Chondrocyte (in vitro differentiated cells): ENCODE results near the gene FAM20C. TPM values are rescaled to one million over a fixed set of nuclear protein-coding genes. Genes with fewer than 3 reads are reported as not detected.
A peak's percentile ranks its signal among the peaks of the same experiment; 100 is the strongest.

Experiments used
- DNase-seq: peaks from one replicate; pipeline ENCODE4 v3.0.0; 2021; ENCODE audit warnings: mixed read lengths, low spot score
- H3K27ac Mint-ChIP-seq: one replicate; pipeline ENCODE4 v1.8.0; 2021; ENCODE audit warnings: mild to moderate bottlenecking, moderate library complexity, mixed read lengths; ENCODE audit not compliant: unreplicated experiment
- H3K27me3 Mint-ChIP-seq: 2 replicates; pipeline ENCODE4 v1.8.0; 2021; ENCODE audit warnings: low read depth, mixed read lengths
- H3K36me3 Mint-ChIP-seq: 2 replicates; pipeline ENCODE4 v1.8.0; 2021; ENCODE audit warnings: low read depth, mixed read lengths
- H3K4me1 Mint-ChIP-seq: 2 replicates; pipeline ENCODE4 v1.8.0; 2021; ENCODE audit warnings: low read depth, mild to moderate bottlenecking, mixed read lengths
- H3K4me3 Mint-ChIP-seq: one replicate; pipeline ENCODE4 v1.8.0; 2021; ENCODE audit warnings: mild to moderate bottlenecking, moderate library complexity, mixed read lengths; ENCODE audit not compliant: unreplicated experiment
- H3K9me3 Mint-ChIP-seq: 2 replicates; pipeline ENCODE4 v1.8.0; 2021; ENCODE audit warnings: low read depth, mixed read lengths
- CTCF ChIP-seq: fragments of 200-600 bp; sonication (generic); IDR thresholded peaks from 2 replicates; pipeline ENCODE4 v1.5.0; 2021; ENCODE audit warnings: antibody characterized with exemption, mild to moderate bottlenecking, moderate library complexity
- total RNA-seq: library from RNA; stranded (reverse); gene quantifications from 3 replicates; pipeline ENCODE4 v1.2.1, GENCODE V29; 2021

The FAM20C gene
- total RNA-seq, 1 donor from 2014 or later, result 34.4 TPM

GRCh38 chr7:270351-270983, 78.1 kb downstream of the FAM20C start:
- H3K27me3 Mint-ChIP-seq, result peaks cover 5% of the 10 kb centered on the region
- peaks cover 6% of the 10 kb centered on the region for H3K9me3 Mint-ChIP-seq
- DNase-seq, result peak; percentile 83

GRCh38 chr7:271266-272107, 79.1 kb downstream of the FAM20C start:
- H3K27ac Mint-ChIP-seq, result no peak overlapping the region
- H3K27me3 Mint-ChIP-seq, result peaks cover 5% of the 10 kb centered on the region
- peaks cover 12% of the 10 kb centered on the region for H3K4me1 Mint-ChIP-seq
- DNase-seq, result peak; percentile 58
- H3K9me3 Mint-ChIP-seq, result peaks cover 6% of the 10 kb centered on the region
- peaks cover 5% of the 10 kb centered on the region for H3K36me3 Mint-ChIP-seq
- TF ChIP-seq CTCF, result no peak
- H3K4me3 Mint-ChIP-seq, result no peak overlapping the region

More at GRCh38 chr7:270351-270983, 78.1 kb downstream of the FAM20C start:
- Mint-ChIP-seq H3K27ac (no peak overlapping the region), H3K4me3 (no peak overlapping the region), H3K36me3 (peaks cover 5% of the 10 kb centered on the region), H3K4me1 (peaks cover 12% of the 10 kb centered on the region)
- no peak for TF ChIP-seq CTCF

GRCh38 chr7:272108-272615, 79.8 kb downstream of the FAM20C start:
- peak; percentile 65 for DNase-seq
- Mint-ChIP-seq H3K9me3 (peaks cover 6% of the 10 kb centered on the region), H3K4me3 (no peak overlapping the region), H3K27ac (no peak overlapping the region), H3K27me3 (peaks cover 5% of the 10 kb centered on the region), H3K36me3 (peaks cover 5% of the 10 kb centered on the region), H3K4me1 (peaks cover 12% of the 10 kb centered on the region)
- no peak for TF ChIP-seq CTCF

GRCh38 chr7:272631-273030, 80.3 kb downstream of the FAM20C start:
- Mint-ChIP-seq H3K9me3 (peaks cover 10% of the 10 kb centered on the region), H3K4me3 (no peak overlapping the region), H3K27me3 (peaks cover 5% of the 10 kb centered on the region), H3K27ac (no peak overlapping the region), H3K36me3 (peaks cover 5% of the 10 kb centered on the region), H3K4me1 (peaks cover 12% of the 10 kb centered on the region)
- peak; percentile 79 for DNase-seq
- TF ChIP-seq CTCF, result no peak

- DNase-seq, result no peak
- no peak overlapping the region for H3K27ac Mint-ChIP-seq
- peaks cover 12% of the 10 kb centered on the region for H3K4me1 Mint-ChIP-seq
- TF ChIP-seq CTCF, result no peak
- H3K9me3 Mint-ChIP-seq, result peaks cover 10% of the 10 kb centered on the region
- H3K36me3 Mint-ChIP-seq, result peaks cover 5% of the 10 kb centered on the region
- H3K27me3 Mint-ChIP-seq, result peaks cover 3% of the 10 kb centered on the region
- no peak overlapping the region for H3K4me3 Mint-ChIP-seq
Measured at GRCh38 chr7:273327-273726, 81.0 kb downstream of the FAM20C start.
